HEK293 (cell line): Measurements from ENCODE around the gene APOBEC3B.

Experiments used
- CTCF ChIA-PET: fragments of 350-600 bp; formaldehyde crosslinking; extraction: SDS; loops from one replicate; lab custom pipeline; 2021; ENCODE audit warnings: antibody characterized with exemption; lab: Yijun Ruan, JAX
- POLR2A ChIA-PET: fragments of 300-600 bp; formaldehyde crosslinking; extraction: SDS; loops from one replicate; lab custom pipeline; 2020; ENCODE audit warnings: antibody characterized with exemption, inconsistent platforms; lab: Yijun Ruan, JAX
- H3K27ac ChIP-seq: fragments of 200-500 bp; sonication (Bioruptor generic); 2 replicates; pipeline ENCODE4 v1.5.1; 2014; ENCODE audit warnings: low read depth, low read length, control low read depth, inconsistent platforms; ENCODE audit errors: extremely low read depth
- H3K36me3 ChIP-seq, 2 experiments: fragments of 200-500 bp in 1 of 2; sonication (Bioruptor generic) in 1 of 2; 1 replicate in 1 of 2; 2 replicates in 1 of 2; pipeline ENCODE4 v1.5.1; 2014 to 2017; ENCODE audit warnings: inconsistent platforms in 2 of 2, low read length in 2 of 2; ENCODE audit not compliant: control insufficient read depth in 2 of 2, insufficient read depth in 1 of 2
- H3K4me1 ChIP-seq: fragments of 200-500 bp; sonication (Bioruptor generic); 2 replicates; pipeline ENCODE4 v1.5.1; 2014; ENCODE audit warnings: mild to moderate bottlenecking, low read length, inconsistent platforms; ENCODE audit not compliant: control insufficient read depth, insufficient read depth
- H3K4me3 ChIP-seq: 2 replicates; pipeline ENCODE4 v1.5.1; 2011; ENCODE audit warnings: low read depth, mild to moderate bottlenecking, control low read depth, low read length, moderate library complexity
- H3K9me3 ChIP-seq: fragments of 200-500 bp; sonication (Bioruptor generic); 2 replicates; pipeline ENCODE4 v1.5.1; 2014; ENCODE audit warnings: low read depth, low read length, inconsistent platforms; ENCODE audit not compliant: control insufficient read depth, insufficient read depth
- GFI1B ChIP-seq: fragments of 450-650 bp; formaldehyde crosslinking; IDR thresholded peaks from 2 replicates; pipeline ENCODE4 v1.5.1; 2016; ENCODE audit warnings: missing biosample characterization, missing genetic modification characterization
- GLI4 ChIP-seq: fragments of 450-650 bp; formaldehyde crosslinking; IDR thresholded peaks from 2 replicates; pipeline ENCODE4 v1.5.1; 2016; ENCODE audit warnings: missing biosample characterization, missing genetic modification characterization
- HOXC10 ChIP-seq: sonication (generic); formaldehyde crosslinking; IDR thresholded peaks from 2 replicates; pipeline ENCODE4 v1.8.1; 2023; ENCODE audit warnings: mild to moderate bottlenecking, missing genetic modification reagents
- IKZF3 ChIP-seq: fragments of 450-650 bp; IDR thresholded peaks from 2 replicates; pipeline ENCODE4 v1.5.0; 2018; ENCODE audit warnings: missing biosample characterization, mild to moderate bottlenecking, missing genetic modification characterization, moderate library complexity
- KLF9 ChIP-seq: fragments of 450-650 bp; formaldehyde crosslinking; IDR thresholded peaks from 2 replicates; pipeline ENCODE4 v1.5.1; 2016; ENCODE audit warnings: missing biosample characterization, missing genetic modification characterization, low read depth
- PRDM1 ChIP-seq: fragments of 450-650 bp; formaldehyde crosslinking; IDR thresholded peaks from 2 replicates; pipeline ENCODE4; 2016; ENCODE audit warnings: missing biosample characterization, missing genetic modification characterization
- TRIM28 ChIP-seq: IDR thresholded peaks from 2 replicates; pipeline ENCODE4 v1.6.1; 2011; ENCODE audit warnings: low read length, control low read depth, borderline replicate concordance
- ZBTB11 ChIP-seq: fragments of 450-650 bp; formaldehyde crosslinking; conservative IDR thresholded peaks from 2 replicates; pipeline ENCODE4 v1.5.1; 2016; ENCODE audit warnings: low read depth, missing biosample characterization, missing genetic modification characterization
- ZBTB44 ChIP-seq: fragments of 450-650 bp; IDR thresholded peaks from 2 replicates; pipeline ENCODE4 v1.5.1; 2018; ENCODE audit warnings: missing biosample characterization, mild to moderate bottlenecking, missing genetic modification characterization
- ZBTB8A ChIP-seq: fragments of 450-650 bp; formaldehyde crosslinking; IDR thresholded peaks from 2 replicates; pipeline ENCODE4 v1.5.1; 2016; ENCODE audit warnings: missing biosample characterization, missing genetic modification characterization
- ZNF19 ChIP-seq: fragments of 450-650 bp; formaldehyde crosslinking; IDR thresholded peaks from 2 replicates; pipeline ENCODE4; 2016; ENCODE audit warnings: missing biosample characterization, missing genetic modification characterization, low read depth
- ZNF211 ChIP-seq: fragments of 450-650 bp; formaldehyde crosslinking; IDR thresholded peaks from 2 replicates; pipeline ENCODE4 v1.5.1; 2016; ENCODE audit warnings: low read depth, missing biosample characterization, missing genetic modification characterization
- ZNF23 ChIP-seq: fragments of 450-650 bp; formaldehyde crosslinking; IDR thresholded peaks from 2 replicates; pipeline ENCODE4 v1.5.1; 2016; ENCODE audit warnings: missing biosample characterization, missing genetic modification characterization, borderline replicate concordance
- ZNF292 ChIP-seq: fragments of 450-650 bp; formaldehyde crosslinking; IDR thresholded peaks from 2 replicates; pipeline ENCODE4 v1.5.1; 2016; ENCODE audit warnings: low read depth, missing biosample characterization, missing genetic modification characterization, borderline replicate concordance
- ZNF311 ChIP-seq: fragments of 450-650 bp; formaldehyde crosslinking; IDR thresholded peaks from 2 replicates; pipeline ENCODE4 v1.5.1; 2017; ENCODE audit warnings: missing biosample characterization, missing genetic modification characterization, borderline replicate concordance
- ZNF366 ChIP-seq: fragments of 450-650 bp; formaldehyde crosslinking; conservative IDR thresholded peaks from 2 replicates; pipeline ENCODE4 v1.5.1; 2016; ENCODE audit warnings: missing biosample characterization, missing genetic modification characterization
- ZNF549 ChIP-seq: fragments of 450-650 bp; IDR thresholded peaks from 2 replicates; pipeline ENCODE4 v1.5.1; 2018; ENCODE audit warnings: missing biosample characterization, missing genetic modification characterization, mild to moderate bottlenecking, inconsistent platforms, moderate library complexity
- ZNF560 ChIP-seq: fragments of 450-650 bp; formaldehyde crosslinking; IDR thresholded peaks from 2 replicates; pipeline ENCODE4 v1.5.1; 2017; ENCODE audit warnings: missing biosample characterization, missing genetic modification characterization, borderline replicate concordance
- ZNF621 ChIP-seq: fragments of 450-650 bp; formaldehyde crosslinking; IDR thresholded peaks from 2 replicates; pipeline ENCODE4 v1.5.1; 2017; ENCODE audit warnings: missing biosample characterization, missing genetic modification characterization
- TF ChIP-seq, protein P1 (sequence below): fragments of 450-650 bp; formaldehyde crosslinking; IDR thresholded peaks from 2 replicates; pipeline ENCODE4 v1.5.1; 2016; ENCODE audit warnings: missing biosample characterization, missing genetic modification characterization
- TF ChIP-seq, protein P2 (sequence below): fragments of 450-650 bp; formaldehyde crosslinking; IDR thresholded peaks from 2 replicates; pipeline ENCODE4 v1.5.1; 2016; ENCODE audit warnings: missing biosample characterization, missing genetic modification characterization

Gene APOBEC3B

DNA sequence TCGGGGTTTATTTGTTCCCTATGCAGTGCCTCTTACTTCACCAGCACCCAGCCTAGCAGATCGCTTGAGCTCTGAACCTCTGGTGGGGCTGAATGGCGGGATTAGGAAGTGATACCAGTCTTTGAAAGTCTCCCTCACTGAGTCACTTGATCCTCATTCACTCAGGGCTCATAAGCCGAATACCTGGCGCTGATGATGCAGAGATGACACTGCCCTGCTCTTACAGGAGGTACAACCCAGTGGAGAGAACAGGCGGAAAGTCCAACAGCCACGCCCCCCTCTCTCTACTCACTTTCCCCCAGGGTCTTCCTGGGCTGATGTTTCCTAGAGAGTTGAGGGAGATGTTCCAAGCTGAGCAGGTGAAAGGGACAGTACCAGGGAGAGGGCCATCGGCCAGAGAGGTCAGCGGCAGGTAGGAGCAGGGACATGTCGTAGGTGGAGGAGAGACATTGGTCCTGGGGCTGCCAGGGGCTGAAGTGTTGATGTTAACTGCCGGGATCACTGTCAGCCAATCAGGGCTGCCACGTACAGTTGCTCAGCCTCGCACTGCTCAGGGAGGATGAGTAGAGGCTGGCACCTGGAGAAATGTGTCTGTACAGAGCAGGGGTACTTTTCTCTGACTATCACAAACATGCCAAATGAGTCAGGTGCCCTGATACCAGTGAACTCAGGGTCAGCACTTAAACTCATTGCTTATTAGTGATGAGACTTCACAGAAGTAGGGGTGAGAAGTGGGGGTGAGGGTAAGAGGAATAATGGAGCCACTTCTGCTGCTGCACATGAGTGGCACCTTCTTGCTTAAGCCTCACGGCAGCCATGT is 34.6 kb upstream of the APOBEC3B start:
- H3K4me3 ChIP-seq = no peak overlapping the region

GRCh38 chr22:38948181-38948940 is 33.8 kb upstream of the APOBEC3B start:
- Histone ChIP-seq H3K27ac (no peak overlapping the region), H3K4me3 (no peak overlapping the region)
- TF ChIP-seq ZNF23 (tag by site-specific recombination) (no peak), ZNF621 (tag by site-specific recombination) (no peak), ZNF292 (no peak), GFI1B (tag by site-specific recombination) (no peak), ZNF311 (no peak), ZBTB11 (no peak)
- TF ChIP-seq, all 188 proteins: peak for 0
- H3K9me3 ChIP-seq = no peaks in the 10 kb centered on the region
- ChIA-PET CTCF (interaction anchor here (2.6 kb wide), 1 partner anchor 79 kb away, joined by 8 read pairs; no protein-coding TSS in a partner anchor), POLR2A (no interaction called here)
- H3K36me3 ChIP-seq = no peaks in the 10 kb centered on the region
- no peaks in the 10 kb centered on the region for H3K4me1 ChIP-seq

More for the DNA sequence above, 34.6 kb upstream of the APOBEC3B start:
- H3K27ac ChIP-seq = no peak overlapping the region
- H3K9me3 ChIP-seq = no peaks in the 10 kb centered on the region
- no peaks in the 10 kb centered on the region for H3K4me1 ChIP-seq
- H3K36me3 ChIP-seq = no peaks in the 10 kb centered on the region
- ChIA-PET CTCF (interaction anchor here (1.0 to 2.6 kb wide), 3 partner anchors 20 to 78 kb away, joined by 3 to 8 read pairs (median 5); no protein-coding TSS in a partner anchor), POLR2A (no interaction called here)
- no peak for TF ChIP-seq ZNF366 (tag by site-specific recombination)
- TF ChIP-seq KLF9 (tag by site-specific recombination) = 0 out of 2 replicates have a peak, but pooled peaks have one; percentile 46

DNA sequence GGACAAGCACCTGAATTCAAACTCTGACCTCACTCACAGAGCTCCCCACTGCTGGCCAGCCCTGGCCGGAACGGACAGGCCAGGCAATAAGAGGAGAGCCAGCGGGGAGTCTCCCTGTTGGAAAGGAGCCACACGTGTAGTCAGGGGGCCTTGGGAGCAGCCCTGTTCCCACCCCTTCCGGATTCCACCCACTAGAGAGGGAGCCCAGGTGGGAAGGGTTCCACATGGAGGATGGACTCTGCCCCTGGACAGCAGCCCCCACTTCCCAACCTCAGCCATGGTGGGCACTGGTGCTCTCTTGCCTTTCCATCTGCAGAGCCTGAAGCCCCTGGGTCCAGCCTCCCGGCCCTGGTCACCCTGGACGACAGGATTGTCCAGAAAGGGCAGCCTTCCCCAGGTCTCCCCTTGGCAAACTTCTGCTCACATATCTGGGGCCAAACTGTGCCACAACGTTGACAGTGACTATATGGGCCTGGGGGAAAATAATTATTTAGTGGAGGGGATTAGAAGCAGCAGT is 32.2 kb upstream of the APOBEC3B start:
- CTCF ChIA-PET = interaction anchor here (0.6 to 2.6 kb wide), 4 partner anchors 31 to 1265 kb away, joined by 3 to 8 read pairs (median 4); no protein-coding TSS in a partner anchor
- no peaks in the 10 kb centered on the region for H3K36me3 ChIP-seq
- TF ChIP-seq, protein P1, sequence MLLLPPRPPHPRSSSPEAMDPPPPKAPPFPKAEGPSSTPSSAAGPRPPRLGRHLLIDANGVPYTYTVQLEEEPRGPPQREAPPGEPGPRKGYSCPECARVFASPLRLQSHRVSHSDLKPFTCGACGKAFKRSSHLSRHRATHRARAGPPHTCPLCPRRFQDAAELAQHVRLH (tag by site-specific recombination) = no peak
- TF ChIP-seq ZNF211 (tag by site-specific recombination) = no peak
- TF ChIP-seq ZNF549 (tag by site-specific recombination) = no peak
- TF ChIP-seq IKZF3 (tag by site-specific recombination) = no peak
- no peak for TF ChIP-seq ZNF19 (tag by site-specific recombination)
- TF ChIP-seq HOXC10 = no peak
- TF ChIP-seq ZNF560 = no peak
- TF ChIP-seq GLI4 (tag by site-specific recombination) = no peak
- TF ChIP-seq, protein P2, sequence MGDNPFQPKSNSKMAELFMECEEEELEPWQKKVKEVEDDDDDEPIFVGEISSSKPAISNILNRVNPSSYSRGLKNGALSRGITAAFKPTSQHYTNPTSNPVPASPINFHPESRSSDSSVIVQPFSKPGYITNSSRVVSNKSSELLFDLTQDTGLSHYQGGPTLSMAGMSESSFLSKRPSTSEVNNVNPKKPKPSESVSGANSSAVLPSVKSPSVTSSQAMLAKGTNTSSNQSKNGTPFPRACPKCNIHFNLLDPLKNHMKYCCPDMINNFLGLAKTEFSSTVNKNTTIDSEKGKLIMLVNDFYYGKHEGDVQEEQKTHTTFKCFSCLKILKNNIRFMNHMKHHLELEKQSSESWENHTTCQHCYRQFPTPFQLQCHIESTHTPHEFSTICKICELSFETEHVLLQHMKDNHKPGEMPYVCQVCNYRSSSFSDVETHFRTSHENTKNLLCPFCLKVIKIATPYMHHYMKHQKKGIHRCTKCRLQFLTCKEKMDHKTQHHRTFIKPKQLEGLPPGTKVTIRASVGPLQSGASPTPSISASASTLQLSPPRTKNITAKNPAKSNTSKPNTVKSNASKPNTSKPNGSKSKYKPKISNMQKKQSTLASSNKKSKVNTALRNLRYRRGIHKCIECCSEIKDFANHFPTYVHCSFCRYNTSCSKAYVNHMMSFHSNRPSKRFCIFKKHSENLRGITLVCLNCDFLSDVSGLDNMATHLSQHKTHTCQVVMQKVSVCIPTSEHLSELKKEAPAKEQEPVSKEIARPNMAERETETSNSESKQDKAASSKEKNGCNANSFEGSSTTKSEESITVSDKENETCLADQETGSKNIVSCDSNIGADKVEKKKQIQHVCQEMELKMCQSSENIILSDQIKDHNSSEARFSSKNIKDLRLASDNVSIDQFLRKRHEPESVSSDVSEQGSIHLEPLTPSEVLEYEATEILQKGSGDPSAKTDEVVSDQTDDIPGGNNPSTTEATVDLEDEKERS = no peak
- no peak for TF ChIP-seq TRIM28
- TF ChIP-seq ZNF311 = no peak
- TF ChIP-seq PRDM1 (tag by site-specific recombination) = no peak
- no peak for TF ChIP-seq ZBTB44 (tag by site-specific recombination)
- TF ChIP-seq ZBTB8A (tag by site-specific recombination) = no peak

More for the DNA sequence above, 32.2 kb upstream of the APOBEC3B start:
- POLR2A ChIA-PET = no interaction called here
- no peak overlapping the region for H3K4me3 ChIP-seq
- H3K27ac ChIP-seq = no peak overlapping the region
- H3K9me3 ChIP-seq = no peaks in the 10 kb centered on the region
- no peaks in the 10 kb centered on the region for H3K4me1 ChIP-seq
